GM23248 (cell line): ENCODE results near the gene TREX2. TPM values are rescaled to one million over a fixed set of nuclear protein-coding genes. Genes with fewer than 3 reads are reported as not detected.

Experiments
- DNase-seq: peaks from one replicate; pipeline ENCODE4 v3.0.0-alpha.2; 2015
- H2AFZ ChIP-seq: fragments of 200-600 bp; sonication (generic); 2 replicates; pipeline ENCODE4 v1.6.1; 2016; ENCODE audit warnings: antibody characterized with exemption
- H3F3A ChIP-seq: fragments of 200-600 bp; sonication (generic); 2 replicates; pipeline ENCODE4 v1.6.1; 2016; ENCODE audit warnings: mild to moderate bottlenecking, antibody characterized with exemption, mixed run types; ENCODE audit not compliant: insufficient read depth
- H3K27ac ChIP-seq: fragments of 200-600 bp; sonication (generic); 2 replicates; pipeline ENCODE4 v1.5.1; 2016; ENCODE audit warnings: mild to moderate bottlenecking
- H3K27me3 ChIP-seq: fragments of 200-600 bp; sonication (generic); replicated peaks from 2 replicates; pipeline ENCODE4 v1.6.1; 2016; ENCODE audit warnings: mild to moderate bottlenecking; ENCODE audit not compliant: insufficient read depth
- H3K36me3 ChIP-seq: fragments of 200-600 bp; sonication (generic); 2 replicates; pipeline ENCODE4 v1.6.1; 2016; ENCODE audit warnings: low read depth, mild to moderate bottlenecking
- H3K4me1 ChIP-seq: fragments of 200-600 bp; sonication (generic); 2 replicates; pipeline ENCODE4 v1.6.1; 2016; ENCODE audit warnings: mild to moderate bottlenecking; ENCODE audit not compliant: insufficient read depth
- H3K4me2 ChIP-seq: fragments of 200-600 bp; sonication (generic); one replicate; pipeline ENCODE4 v1.6.1; 2016; ENCODE audit warnings: mild to moderate bottlenecking; ENCODE audit not compliant: unreplicated experiment
- H3K4me3 ChIP-seq: fragments of 200-600 bp; sonication (generic); 2 replicates; pipeline ENCODE4 v1.5.1; 2016; ENCODE audit warnings: mild to moderate bottlenecking
- H3K79me2 ChIP-seq: fragments of 200-600 bp; sonication (generic); 2 replicates; pipeline ENCODE4 v1.6.1; 2016; ENCODE audit warnings: mild to moderate bottlenecking; ENCODE audit not compliant: insufficient read depth
- H3K9ac ChIP-seq: fragments of 200-600 bp; sonication (generic); 2 replicates; pipeline ENCODE4 v1.6.1; 2016; ENCODE audit warnings: mild to moderate bottlenecking
- H3K9me2 ChIP-seq: fragments of 200-600 bp; sonication (generic); 2 replicates; pipeline ENCODE4 v1.6.1; 2016; ENCODE audit warnings: mixed run types, mild to moderate bottlenecking, moderate library complexity; ENCODE audit not compliant: insufficient read depth
- H3K9me3 ChIP-seq: fragments of 200-600 bp; sonication (generic); one replicate; pipeline ENCODE4 v1.6.1; 2017; ENCODE audit warnings: low read depth
- H4K20me1 ChIP-seq: fragments of 200-600 bp; sonication (generic); 2 replicates; pipeline ENCODE4 v1.6.0; 2016; ENCODE audit not compliant: insufficient read depth
- EZH2 ChIP-seq: fragments of 200-600 bp; sonication (generic); IDR thresholded peaks from 2 replicates; pipeline ENCODE4 v1.6.1; 2018; ENCODE audit warnings: antibody characterized with exemption, mild to moderate bottlenecking; ENCODE audit not compliant: insufficient read depth, poor library complexity, severe bottlenecking
- EZH2phosphoT487 ChIP-seq: fragments of 200-600 bp; sonication (generic); IDR thresholded peaks from 2 replicates; pipeline ENCODE4 v1.6.1; 2018; ENCODE audit warnings: antibody characterized with exemption, moderate library complexity, mild to moderate bottlenecking, low read depth; ENCODE audit not compliant: insufficient read depth
- WGBS, 2 experiments: methylation state at CpG; one replicate each; pipeline ENCODE4 v1.1.6; 2015 to 2017; ENCODE audit warnings: low lambda C conversion rate in 2 of 2, low coverage in 1 of 2; ENCODE audit errors: missing lambda C conversion rate in 2 of 2; 5-methylcytosine and 5-hydroxymethylcytosine counted together
- in situ Hi-C: fragments of 300-500 bp; cut with MboI; formaldehyde crosslinking; loops from 2 replicates; pipeline ENCODE4 v1.15.0; 2020
- polyA plus RNA-seq: library from polyadenylated mRNA; unstranded; fragments of >200 nt; fragmentation: Nextera tagmentation; extraction: Ambion mirVana; gene quantifications from 2 replicates; pipeline ENCODE4 v1.2.1, GENCODE V29; 2016
- total RNA-seq: library from RNA; depleted of rRNA; stranded (reverse); fragments of >200 nt; shearing (Covaris generic); gene quantifications from 2 replicates; pipeline ENCODE4 v1.2.3, GENCODE V29; 2014

The TREX2 gene
- total and polyA plus RNA-seq, 2 experiments from 2014 or later, result 0.24 to 0.76 TPM

GRCh38 chrX:153413731-153414130, 32.1 kb downstream of the TREX2 start:
- no peak for DNase-seq
- in situ Hi-C loops, result no loop called here
- no peak overlapping the region for H3K4me3 ChIP-seq

GRCh38 chrX:153412746-153413720, 32.8 kb downstream of the TREX2 start:
- Histone ChIP-seq H3K36me3 (no peaks in the 10 kb centered on the region), H3K4me3 (no peak overlapping the region), H3K4me2 (no peak overlapping the region), H3K9me3 (no peaks in the 10 kb centered on the region), H3K4me1 (no peaks in the 10 kb centered on the region), H3K79me2 (no peaks in the 10 kb centered on the region), H2AFZ (no peak overlapping the region), H3K9me2 (no peaks in the 10 kb centered on the region), H4K20me1 (no peaks in the 10 kb centered on the region), H3K27me3 (no peaks in the 10 kb centered on the region; the same call in none of the 2 replicates), H3K27ac (no peak overlapping the region), H3F3A (no peaks in the 10 kb centered on the region), H3K9ac (no peak overlapping the region)
- WGBS, 2 experiments, result 76 to 77% methylated on average over 13 to 17 of the region's 23 CpGs
- TF ChIP-seq EZH2 (no peak), EZH2phosphoT487 (no peak)
- DNase-seq, result no peak
- in situ Hi-C loops, result no loop called here

More at GRCh38 chrX:153413731-153414130, 32.1 kb downstream of the TREX2 start:
- Histone ChIP-seq H3K27ac (no peak overlapping the region), H4K20me1 (no peaks in the 10 kb centered on the region), H3K27me3 (no peaks in the 10 kb centered on the region; the same call in none of the 2 replicates), H3K4me2 (no peak overlapping the region), H2AFZ (no peak overlapping the region), H3K9me2 (no peaks in the 10 kb centered on the region), H3K9me3 (no peaks in the 10 kb centered on the region), H3K4me1 (no peaks in the 10 kb centered on the region), H3K9ac (no peak overlapping the region), H3K79me2 (no peaks in the 10 kb centered on the region), H3K36me3 (no peaks in the 10 kb centered on the region), H3F3A (no peaks in the 10 kb centered on the region)
- TF ChIP-seq EZH2phosphoT487, result no peak
- no peak for TF ChIP-seq EZH2
- 63 to 66% methylated on average over 5 to 7 of the region's 11 CpGs for WGBS, 2 experiments

GRCh38 chrX:153411988-153412574, 33.8 kb downstream of the TREX2 start:
- H3K4me1 ChIP-seq, result no peaks in the 10 kb centered on the region
- WGBS, 2 experiments, result 47 to 49% methylated on average over 15 to 17 of the region's 17 CpGs
- H4K20me1 ChIP-seq, result no peaks in the 10 kb centered on the region
- H3K4me2 ChIP-seq, result no peak overlapping the region
- no peak overlapping the region for H3K4me3 ChIP-seq
- DNase-seq, result peak; percentile 23
- H3K79me2 ChIP-seq, result no peaks in the 10 kb centered on the region
- H3K9me3 ChIP-seq, result no peaks in the 10 kb centered on the region
- no peaks in the 10 kb centered on the region for H3K9me2 ChIP-seq
- no peaks in the 10 kb centered on the region for H3F3A ChIP-seq
- TF ChIP-seq EZH2phosphoT487, result no peak
- no peak for TF ChIP-seq EZH2
- H3K9ac ChIP-seq, result no peak overlapping the region
- no peaks in the 10 kb centered on the region for H3K36me3 ChIP-seq
- in situ Hi-C loops, result no loop called here
- H2AFZ ChIP-seq, result no peak overlapping the region
- no peaks in the 10 kb centered on the region; the same call in none of the 2 replicates for H3K27me3 ChIP-seq
- H3K27ac ChIP-seq, result no peak overlapping the region

DNA sequence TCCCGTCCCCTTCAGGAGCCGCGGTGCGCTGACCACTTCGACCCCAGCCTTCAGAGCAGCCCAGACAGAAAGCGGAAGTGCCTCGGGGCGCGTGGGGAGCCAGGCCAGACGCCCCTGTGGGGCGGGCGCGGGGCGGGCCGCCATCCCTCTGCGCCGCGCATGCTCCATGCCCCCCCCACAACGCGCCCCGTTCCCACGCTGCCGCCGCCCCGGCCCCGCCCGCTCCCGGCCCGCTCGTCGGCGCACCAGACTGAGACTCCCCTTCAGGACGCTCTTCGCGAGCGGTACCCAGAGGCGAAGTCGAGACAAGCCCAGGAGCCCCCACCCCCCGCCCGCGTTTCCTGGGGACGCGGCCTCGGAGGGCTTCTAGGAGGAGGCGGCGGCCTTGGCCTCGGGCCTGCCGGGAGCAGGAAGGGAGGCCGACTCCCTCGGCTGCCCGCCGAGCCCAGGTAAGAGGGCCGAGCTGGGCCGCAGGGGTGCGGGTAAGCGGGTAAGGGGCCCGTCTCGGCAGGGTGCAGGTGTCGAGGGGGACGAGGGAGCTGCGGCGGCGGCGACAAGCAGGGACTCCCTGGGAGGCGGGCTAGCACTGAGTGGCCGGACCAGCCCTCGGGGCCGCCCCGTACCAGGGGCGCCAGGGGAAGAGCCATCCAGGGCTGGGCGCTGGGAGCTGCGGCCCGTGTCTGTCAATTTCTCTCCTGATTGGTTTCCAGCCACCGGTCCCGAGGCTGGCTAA, 34.4 kb downstream of the TREX2 start, which contains the start of gene ZFP92:
TSS of gene ZFP92 (plus strand) at position 218 of the 733 bp plus-strand sequence. CDS start 6,851 bp downstream, outside the sequence.
- in situ Hi-C loops, result no loop called here
- Histone ChIP-seq H3K79me2 (no peaks in the 10 kb centered on the region), H2AFZ (no peak within 1 kb of the TSS), H3K27ac (no peak within 1 kb of the TSS), H3K9me2 (no peaks in the 10 kb centered on the region), H3K9me3 (no peaks in the 10 kb centered on the region), H3K4me2 (no peak within 1 kb of the TSS), H3K4me1 (no peaks in the 10 kb centered on the region), H3K9ac (no peak within 1 kb of the TSS), H3K4me3 (peak within 1 kb of the TSS; percentile 35; the same call in 1 of the 2 replicates), H3F3A (no peaks in the 10 kb centered on the region), H3K36me3 (no peaks in the 10 kb centered on the region), H4K20me1 (no peaks in the 10 kb centered on the region), H3K27me3 (no peaks in the 10 kb centered on the region; the same call in none of the 2 replicates)
- WGBS, 2 experiments, result 0 to 5% methylated on average over 1 to 25 of the region's 75 CpGs
- peak; percentile 5 for DNase-seq
- TF ChIP-seq EZH2phosphoT487 (no peak), EZH2 (peak; percentile 28)
